Nephron progenitor cell (in vitro differentiated cells): ENCODE results near the gene ECM1.

ENCODE experiments used
- DNase-seq: peaks from one replicate; pipeline ENCODE4 v3.0.0; 2021
- H3K27ac Mint-ChIP-seq: 2 replicates; pipeline ENCODE4 v1.8.0; 2021; ENCODE audit warnings: mild to moderate bottlenecking, moderate library complexity, mixed read lengths
- H3K27me3 Mint-ChIP-seq: 2 replicates; pipeline ENCODE4 v1.8.0; 2021; ENCODE audit warnings: mild to moderate bottlenecking, low read depth, mixed read lengths; ENCODE audit not compliant: poor library complexity
- H3K36me3 Mint-ChIP-seq: 2 replicates; pipeline ENCODE4 v1.8.0; 2021; ENCODE audit warnings: low read depth, mixed read lengths
- H3K4me1 Mint-ChIP-seq: 2 replicates; pipeline ENCODE4 v1.8.0; 2021; ENCODE audit warnings: mixed read lengths
- H3K4me3 Mint-ChIP-seq: 2 replicates; pipeline ENCODE4 v1.8.0; 2021; ENCODE audit warnings: mild to moderate bottlenecking, moderate library complexity, mixed read lengths
- H3K9me3 Mint-ChIP-seq: 2 replicates; pipeline ENCODE4 v1.8.0; 2021; ENCODE audit warnings: mild to moderate bottlenecking, moderate library complexity, mixed read lengths
- TF ChIP-seq, protein P1 (sequence below): fragments of 200-600 bp; sonication (generic); IDR thresholded peaks from 2 replicates; pipeline ENCODE4 v1.5.0; 2021; ENCODE audit warnings: antibody characterized with exemption

The ECM1 gene

DNA sequence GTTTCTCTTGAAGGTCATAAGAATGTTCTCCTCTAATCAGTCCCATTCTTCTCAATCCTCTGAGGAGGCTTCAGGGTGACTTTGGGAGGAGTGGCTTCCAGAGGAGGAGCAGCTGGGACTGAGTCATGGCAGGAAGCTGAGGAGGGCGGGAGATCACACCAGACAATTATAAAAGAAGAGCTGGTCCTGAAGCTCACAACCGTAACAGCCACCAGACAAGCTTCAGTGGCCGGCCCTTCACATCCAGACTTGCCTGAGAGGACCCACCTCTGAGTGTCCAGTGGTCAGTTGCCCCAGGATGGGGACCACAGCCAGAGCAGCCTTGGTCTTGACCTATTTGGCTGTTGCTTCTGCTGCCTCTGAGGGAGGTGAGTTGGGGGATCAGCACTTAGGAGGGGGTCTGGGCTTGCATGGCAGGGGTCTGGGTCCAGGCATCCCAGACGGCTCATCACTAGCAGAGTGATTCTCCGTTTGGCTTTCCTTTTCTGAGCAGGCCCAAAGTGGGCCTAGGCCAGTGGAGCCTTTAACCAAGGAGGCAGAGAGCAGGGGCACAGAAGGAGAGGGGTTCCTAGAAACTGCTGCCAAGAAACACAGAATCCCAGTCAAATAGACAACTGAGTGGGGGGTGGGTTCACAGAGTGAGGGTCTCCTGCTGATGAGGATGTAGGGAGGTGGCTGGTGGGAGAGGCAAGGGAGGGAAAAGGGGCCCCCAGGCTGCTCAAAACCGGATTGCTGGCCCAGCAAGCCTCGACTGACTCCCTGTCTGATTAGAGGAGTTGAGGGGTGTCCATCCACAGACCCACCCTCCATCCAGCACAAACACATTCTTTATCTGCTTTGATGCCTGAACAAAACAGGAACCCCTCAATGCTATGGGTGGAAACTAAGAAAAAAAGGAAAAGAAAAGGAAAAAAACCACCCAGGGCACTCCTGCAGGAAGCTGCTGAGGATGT lies at the start of gene ECM1:
ECM1 (plus strand) TSS at position 198 of the 953 bp plus-strand sequence; CDS start at position 299, 101 bp downstream.
- TF ChIP-seq, protein P1, sequence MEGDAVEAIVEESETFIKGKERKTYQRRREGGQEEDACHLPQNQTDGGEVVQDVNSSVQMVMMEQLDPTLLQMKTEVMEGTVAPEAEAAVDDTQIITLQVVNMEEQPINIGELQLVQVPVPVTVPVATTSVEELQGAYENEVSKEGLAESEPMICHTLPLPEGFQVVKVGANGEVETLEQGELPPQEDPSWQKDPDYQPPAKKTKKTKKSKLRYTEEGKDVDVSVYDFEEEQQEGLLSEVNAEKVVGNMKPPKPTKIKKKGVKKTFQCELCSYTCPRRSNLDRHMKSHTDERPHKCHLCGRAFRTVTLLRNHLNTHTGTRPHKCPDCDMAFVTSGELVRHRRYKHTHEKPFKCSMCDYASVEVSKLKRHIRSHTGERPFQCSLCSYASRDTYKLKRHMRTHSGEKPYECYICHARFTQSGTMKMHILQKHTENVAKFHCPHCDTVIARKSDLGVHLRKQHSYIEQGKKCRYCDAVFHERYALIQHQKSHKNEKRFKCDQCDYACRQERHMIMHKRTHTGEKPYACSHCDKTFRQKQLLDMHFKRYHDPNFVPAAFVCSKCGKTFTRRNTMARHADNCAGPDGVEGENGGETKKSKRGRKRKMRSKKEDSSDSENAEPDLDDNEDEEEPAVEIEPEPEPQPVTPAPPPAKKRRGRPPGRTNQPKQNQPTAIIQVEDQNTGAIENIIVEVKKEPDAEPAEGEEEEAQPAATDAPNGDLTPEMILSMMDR, result no peak
- no peak for DNase-seq
- peak within 1 kb of the TSS; percentile 99 for H3K27ac Mint-ChIP-seq
- H3K9me3 Mint-ChIP-seq, result no peaks in the 10 kb centered on the region
- no peaks in the 10 kb centered on the region for H3K27me3 Mint-ChIP-seq
- no peak within 1 kb of the TSS for H3K4me3 Mint-ChIP-seq
- H3K4me1 Mint-ChIP-seq, result peaks cover 74% of the 10 kb centered on the region
- H3K36me3 Mint-ChIP-seq, result peaks cover 53% of the 10 kb centered on the region

DNA sequence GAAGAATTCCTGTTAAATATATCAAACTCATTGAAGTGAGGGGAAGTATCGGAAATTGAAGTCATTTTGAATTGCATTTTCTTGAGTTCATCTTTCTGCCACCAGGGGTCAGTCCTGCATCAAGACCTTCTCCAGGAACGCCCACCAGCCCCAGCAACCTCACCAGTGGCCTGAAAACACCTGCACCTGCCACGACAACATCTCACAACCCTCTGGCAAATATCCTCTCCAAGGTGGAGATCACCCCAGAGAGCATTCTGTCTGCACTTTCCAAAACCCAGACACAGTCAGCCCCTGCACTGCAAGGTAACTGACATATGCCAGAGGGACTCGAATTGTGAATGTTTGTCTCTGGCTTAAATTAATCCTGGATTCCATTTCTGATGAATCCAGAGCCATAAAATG lies 43.5 kb upstream of the ECM1 start:
- Mint-ChIP-seq H3K36me3 (peaks cover 44% of the 10 kb centered on the region), H3K4me3 (no peak overlapping the region), H3K27ac (no peak overlapping the region), H3K27me3 (no peaks in the 10 kb centered on the region), H3K4me1 (no peaks in the 10 kb centered on the region), H3K9me3 (no peaks in the 10 kb centered on the region)
- TF ChIP-seq, protein P1, result peak; percentile 73
- peak; percentile 65 for DNase-seq

DNA sequence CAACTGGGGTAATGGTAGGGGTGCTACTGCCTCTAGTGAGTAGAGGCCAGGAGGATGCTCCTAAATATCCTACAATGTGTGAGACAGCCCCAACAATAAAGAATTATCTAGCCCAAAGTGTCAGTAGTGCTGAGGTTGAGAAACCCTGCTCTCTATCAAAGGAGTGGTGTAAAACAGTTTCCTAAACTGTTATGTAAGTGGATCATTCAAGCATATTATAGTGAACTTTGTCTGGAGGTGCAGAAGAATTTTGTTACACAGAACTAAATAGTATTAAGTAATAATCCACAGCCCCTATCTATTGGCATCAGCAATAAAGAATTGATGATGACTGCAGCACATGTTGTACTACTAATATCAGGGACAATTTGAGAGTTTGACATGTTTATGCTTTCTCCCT lies 40.9 kb upstream of the ECM1 start:
- H3K4me1 Mint-ChIP-seq, result peaks cover 6% of the 10 kb centered on the region
- H3K9me3 Mint-ChIP-seq, result no peaks in the 10 kb centered on the region
- no peak overlapping the region for H3K4me3 Mint-ChIP-seq
- TF ChIP-seq, protein P1, result no peak
- DNase-seq, result no peak
- H3K36me3 Mint-ChIP-seq, result peaks cover 53% of the 10 kb centered on the region
- no peaks in the 10 kb centered on the region for H3K27me3 Mint-ChIP-seq
- no peak overlapping the region for H3K27ac Mint-ChIP-seq

DNA sequence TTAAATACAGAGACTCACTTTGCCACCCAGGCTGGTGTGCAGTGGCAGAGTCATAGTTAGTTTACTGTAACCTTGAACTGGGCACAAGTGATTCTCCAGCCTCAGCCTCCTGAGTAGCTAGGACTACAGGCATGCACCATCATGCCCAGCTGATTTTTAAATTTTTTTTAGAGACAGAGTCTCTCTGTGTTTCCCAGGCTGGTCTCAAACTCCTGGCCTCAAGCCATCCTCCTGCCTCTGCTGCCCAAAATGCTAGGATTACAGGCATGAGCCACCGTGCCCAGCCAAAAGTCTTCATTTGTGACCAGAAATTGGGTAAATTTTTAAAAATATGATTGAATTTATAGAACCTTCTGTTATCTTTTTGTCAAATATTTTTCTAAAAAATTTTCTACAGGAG lies 38.6 kb upstream of the ECM1 start:
- H3K4me3 Mint-ChIP-seq, result no peak overlapping the region
- no peaks in the 10 kb centered on the region for H3K9me3 Mint-ChIP-seq
- no peak for DNase-seq
- no peak overlapping the region for H3K27ac Mint-ChIP-seq
- no peaks in the 10 kb centered on the region for H3K27me3 Mint-ChIP-seq
- TF ChIP-seq, protein P1, result no peak
- H3K36me3 Mint-ChIP-seq, result peaks cover 51% of the 10 kb centered on the region
- H3K4me1 Mint-ChIP-seq, result peaks cover 29% of the 10 kb centered on the region

DNA sequence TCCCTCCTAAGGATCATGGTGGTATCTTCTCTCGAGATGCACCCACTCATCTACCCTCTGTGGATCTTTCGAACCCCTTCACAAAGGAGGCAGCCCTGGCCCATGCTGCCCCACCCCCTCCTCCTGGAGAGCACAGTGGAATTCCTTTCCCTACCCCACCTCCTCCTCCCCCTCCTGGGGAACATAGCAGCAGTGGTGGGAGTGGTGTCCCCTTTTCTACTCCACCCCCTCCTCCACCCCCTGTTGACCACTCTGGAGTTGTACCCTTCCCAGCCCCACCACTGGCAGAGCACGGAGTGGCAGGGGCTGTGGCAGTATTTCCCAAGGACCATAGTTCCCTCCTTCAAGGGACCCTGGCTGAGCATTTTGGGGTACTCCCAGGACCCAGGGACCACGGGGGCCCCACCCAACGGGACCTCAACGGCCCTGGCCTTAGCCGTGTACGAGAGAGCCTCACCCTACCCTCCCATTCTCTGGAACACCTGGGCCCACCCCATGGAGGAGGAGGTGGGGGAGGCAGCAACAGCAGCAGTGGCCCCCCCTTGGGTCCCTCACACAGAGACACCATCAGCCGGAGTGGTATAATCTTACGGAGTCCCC lies 35.2 kb upstream of the ECM1 start:
- H3K27ac Mint-ChIP-seq, result peak overlapping the region; percentile 90
- no peak for DNase-seq
- no peak overlapping the region for H3K4me3 Mint-ChIP-seq
- peaks cover 63% of the 10 kb centered on the region for H3K4me1 Mint-ChIP-seq
- H3K36me3 Mint-ChIP-seq, result peaks cover 34% of the 10 kb centered on the region
- no peaks in the 10 kb centered on the region for H3K27me3 Mint-ChIP-seq
- TF ChIP-seq, protein P1, result no peak
- no peaks in the 10 kb centered on the region for H3K9me3 Mint-ChIP-seq
